ENCODE results near the gene TMCO2. TPM values are rescaled to one million over a fixed set of nuclear protein-coding genes. Genes with fewer than 3 reads are reported as not detected.

TMCO2 gene
- polyA plus RNA-seq, 1 donor (not counting 4 experiments of a cell fraction or from before 2014, with no cell fraction given), result not detected

GRCh38 chr1:40276122-40276521 lies 28.4 kb downstream of the TMCO2 start:
- Histone ChIP-seq H3K9me3 (ENCODE audit: control insufficient read depth, low read depth, low read length) (no peaks in the 10 kb centered on the region), H3K79me2 (ENCODE audit: control insufficient read depth, insufficient read depth, low read length) (peaks cover 12% of the 10 kb centered on the region), H3K4me3 (ENCODE audit: control insufficient read depth in 2 of 3, extremely low read depth in 1 of 3, insufficient read depth in 2 of 3, low read depth in 1 of 3, low read length in 3 of 3) (no peak overlapping the region), H4K20me1 (ENCODE audit: control insufficient read depth, extremely low read depth, insufficient read depth, low read length) (no peaks in the 10 kb centered on the region), H3K27ac (ENCODE audit: control insufficient read depth, insufficient read depth, low read length) (no peak overlapping the region), H3K9ac (ENCODE audit: control insufficient read depth, extremely low read depth, insufficient read depth, low read length) (no peak overlapping the region), H3K36me3 (ENCODE audit: control insufficient read depth in 2 of 2, extremely low read depth in 1 of 2, insufficient read depth in 2 of 2, low read length in 2 of 2) (peaks cover 13 to 23% of the 10 kb centered on the region in 2 experiments), H2AFZ (ENCODE audit: control insufficient read depth, low read length) (no peak overlapping the region), H3K4me1 (ENCODE audit: control insufficient read depth, extremely low read depth, insufficient read depth, low read length) (no peaks in the 10 kb centered on the region), H3K4me2 (ENCODE audit: control insufficient read depth, extremely low read depth, insufficient read depth, low read depth, low read length) (no peak overlapping the region), H3K9me1 (ENCODE audit: control insufficient read depth, extremely low read depth, insufficient read depth, low read length) (no peaks in the 10 kb centered on the region), H3K27me3 (ENCODE audit: control insufficient read depth, extremely low read depth, insufficient read depth, low read length) (no peaks in the 10 kb centered on the region)
- DNase-seq (ENCODE audit: low read depth, low spot score) (no peak), FAIRE-seq (no peak)
- TF ChIP-seq CTCF (optimal IDR thresholded peaks at IDR 0.05 in 1 of 3, IDR thresholded peaks at IDR 0.05 in 1 of 3, conservative IDR thresholded peaks at IDR 0.05 in 1 of 3; ENCODE audit: extremely low read depth in 1 of 3, insufficient read depth in 2 of 3, low read length in 3 of 3) (no peak), EZH2 (IDR thresholded peaks at IDR 0.05; ENCODE audit: low read length) (no peak)
- dilution Hi-C loops (cut with MboI; ENCODE audit: extremely low pct_ligation_motif_present, low sequenced_read_pairs), result no loop called here

- dilution Hi-C loops (cut with MboI; ENCODE audit: extremely low pct_ligation_motif_present, low sequenced_read_pairs), result no loop called here
- Histone ChIP-seq H3K27ac (ENCODE audit: control insufficient read depth, insufficient read depth, low read length) (no peak overlapping the region), H3K4me1 (ENCODE audit: control insufficient read depth, extremely low read depth, insufficient read depth, low read length) (no peaks in the 10 kb centered on the region), H2AFZ (ENCODE audit: control insufficient read depth, low read length) (no peak overlapping the region), H4K20me1 (ENCODE audit: control insufficient read depth, extremely low read depth, insufficient read depth, low read length) (no peaks in the 10 kb centered on the region), H3K36me3 (ENCODE audit: control insufficient read depth in 2 of 2, extremely low read depth in 1 of 2, insufficient read depth in 2 of 2, low read length in 2 of 2) (peaks cover 7 to 21% of the 10 kb centered on the region in 2 experiments), H3K4me3 (ENCODE audit: control insufficient read depth in 2 of 3, extremely low read depth in 1 of 3, insufficient read depth in 2 of 3, low read depth in 1 of 3, low read length in 3 of 3) (no peak overlapping the region), H3K4me2 (ENCODE audit: control insufficient read depth, extremely low read depth, insufficient read depth, low read depth, low read length) (no peak overlapping the region), H3K9me1 (ENCODE audit: control insufficient read depth, extremely low read depth, insufficient read depth, low read length) (no peaks in the 10 kb centered on the region), H3K79me2 (ENCODE audit: control insufficient read depth, insufficient read depth, low read length) (peaks cover 5% of the 10 kb centered on the region), H3K27me3 (ENCODE audit: control insufficient read depth, extremely low read depth, insufficient read depth, low read length) (no peaks in the 10 kb centered on the region), H3K9me3 (ENCODE audit: control insufficient read depth, low read depth, low read length) (no peaks in the 10 kb centered on the region), H3K9ac (ENCODE audit: control insufficient read depth, extremely low read depth, insufficient read depth, low read length) (no peak overlapping the region)
- FAIRE-seq (no peak), DNase-seq (ENCODE audit: low read depth, low spot score) (no peak)
- TF ChIP-seq EZH2 (IDR thresholded peaks at IDR 0.05; ENCODE audit: low read length), result no peak
- no peak for TF ChIP-seq CTCF (optimal IDR thresholded peaks at IDR 0.05 in 1 of 3, IDR thresholded peaks at IDR 0.05 in 1 of 3, conservative IDR thresholded peaks at IDR 0.05 in 1 of 3; ENCODE audit: extremely low read depth in 1 of 3, insufficient read depth in 2 of 3, low read length in 3 of 3)
Measured at GRCh38 chr1:40281853-40282252, 34.1 kb downstream of the TMCO2 start.
